ENCODE results near the gene ALX3.

DNA sequence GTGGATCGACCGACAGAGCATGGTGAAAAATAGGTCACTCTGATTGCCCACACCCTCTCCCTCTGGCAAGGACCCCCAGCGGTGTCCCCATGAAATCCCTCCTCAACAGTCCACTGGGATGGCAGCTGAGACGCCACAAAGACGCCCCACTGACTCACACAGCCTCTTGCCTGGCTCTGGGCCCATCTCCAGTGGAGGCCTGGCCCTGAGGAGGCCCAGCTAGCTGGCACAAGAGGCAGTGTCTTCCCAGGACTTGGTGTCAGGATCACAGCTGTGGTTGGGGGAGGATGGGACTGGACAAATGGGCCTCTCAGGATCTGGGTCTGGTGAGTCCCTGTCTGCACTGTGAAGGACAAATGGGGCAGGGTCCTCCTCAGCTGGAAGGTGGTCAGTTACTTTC is 4.6 kb downstream of the ALX3 start:
- no peak for TF ChIP-seq POLR2A (IDR thresholded peaks at IDR 0.05)
- TF ChIP-seq, protein P1, sequence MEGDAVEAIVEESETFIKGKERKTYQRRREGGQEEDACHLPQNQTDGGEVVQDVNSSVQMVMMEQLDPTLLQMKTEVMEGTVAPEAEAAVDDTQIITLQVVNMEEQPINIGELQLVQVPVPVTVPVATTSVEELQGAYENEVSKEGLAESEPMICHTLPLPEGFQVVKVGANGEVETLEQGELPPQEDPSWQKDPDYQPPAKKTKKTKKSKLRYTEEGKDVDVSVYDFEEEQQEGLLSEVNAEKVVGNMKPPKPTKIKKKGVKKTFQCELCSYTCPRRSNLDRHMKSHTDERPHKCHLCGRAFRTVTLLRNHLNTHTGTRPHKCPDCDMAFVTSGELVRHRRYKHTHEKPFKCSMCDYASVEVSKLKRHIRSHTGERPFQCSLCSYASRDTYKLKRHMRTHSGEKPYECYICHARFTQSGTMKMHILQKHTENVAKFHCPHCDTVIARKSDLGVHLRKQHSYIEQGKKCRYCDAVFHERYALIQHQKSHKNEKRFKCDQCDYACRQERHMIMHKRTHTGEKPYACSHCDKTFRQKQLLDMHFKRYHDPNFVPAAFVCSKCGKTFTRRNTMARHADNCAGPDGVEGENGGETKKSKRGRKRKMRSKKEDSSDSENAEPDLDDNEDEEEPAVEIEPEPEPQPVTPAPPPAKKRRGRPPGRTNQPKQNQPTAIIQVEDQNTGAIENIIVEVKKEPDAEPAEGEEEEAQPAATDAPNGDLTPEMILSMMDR (IDR thresholded peaks at IDR 0.05 in 8 of 11, conservative IDR thresholded peaks at IDR 0.05 in 3 of 11) = no peak

All from spleen (tissue), 7 donors.